GM19452 (cell line): ENCODE measurements around the gene SLC40A1.
A peak's percentile ranks its signal among the peaks of the same experiment; 100 is the strongest.

Source experiments
- ATAC-seq: cut with Tn5 transposase; IDR thresholded peaks from one replicate; pipeline ENCODE4 v1.9.1; 2021; ENCODE audit not compliant: unreplicated experiment

SLC40A1 gene, protein sequence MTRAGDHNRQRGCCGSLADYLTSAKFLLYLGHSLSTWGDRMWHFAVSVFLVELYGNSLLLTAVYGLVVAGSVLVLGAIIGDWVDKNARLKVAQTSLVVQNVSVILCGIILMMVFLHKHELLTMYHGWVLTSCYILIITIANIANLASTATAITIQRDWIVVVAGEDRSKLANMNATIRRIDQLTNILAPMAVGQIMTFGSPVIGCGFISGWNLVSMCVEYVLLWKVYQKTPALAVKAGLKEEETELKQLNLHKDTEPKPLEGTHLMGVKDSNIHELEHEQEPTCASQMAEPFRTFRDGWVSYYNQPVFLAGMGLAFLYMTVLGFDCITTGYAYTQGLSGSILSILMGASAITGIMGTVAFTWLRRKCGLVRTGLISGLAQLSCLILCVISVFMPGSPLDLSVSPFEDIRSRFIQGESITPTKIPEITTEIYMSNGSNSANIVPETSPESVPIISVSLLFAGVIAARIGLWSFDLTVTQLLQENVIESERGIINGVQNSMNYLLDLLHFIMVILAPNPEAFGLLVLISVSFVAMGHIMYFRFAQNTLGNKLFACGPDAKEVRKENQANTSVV

DNA sequence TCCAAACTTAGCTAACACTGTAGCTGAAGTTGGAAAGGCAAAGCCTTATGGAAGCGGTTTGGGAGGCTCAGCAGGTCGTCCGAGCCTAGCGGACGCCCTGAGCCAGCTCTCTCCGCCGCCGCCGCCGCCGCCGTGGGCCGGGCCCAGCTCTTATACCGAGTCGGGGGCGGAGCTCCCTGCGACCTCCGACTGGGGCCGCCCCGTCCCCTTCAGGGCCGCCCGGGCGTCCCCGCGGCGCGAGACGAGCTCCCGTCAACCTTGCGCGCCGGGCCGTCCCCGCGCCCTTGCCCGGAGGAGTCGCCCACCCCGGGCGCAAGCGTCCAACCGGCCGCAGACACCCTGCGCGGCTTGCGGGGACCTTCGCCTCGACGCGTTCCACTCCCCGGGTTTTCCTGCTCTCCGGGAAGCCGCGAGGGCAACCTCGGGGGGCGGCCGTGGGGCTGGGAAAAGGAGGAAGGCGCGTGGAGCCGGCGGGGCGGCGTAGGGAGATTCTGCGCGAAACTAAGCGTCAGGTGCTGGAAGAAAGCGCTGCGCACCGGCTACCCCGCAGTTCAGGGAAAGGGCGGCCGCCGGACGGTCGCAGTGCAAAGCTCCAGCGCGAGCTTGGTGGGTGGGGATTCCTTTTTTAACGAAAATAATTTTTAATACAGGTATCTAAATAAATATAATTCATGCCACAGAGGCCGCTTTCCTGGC is at the start of gene SLC40A1:
Gene SLC40A1 (minus strand): TSS at position 129 of the 696 bp plus-strand sequence. CDS start 326 bp downstream, outside the sequence.
- peak; percentile 63 for ATAC-seq

DNA sequence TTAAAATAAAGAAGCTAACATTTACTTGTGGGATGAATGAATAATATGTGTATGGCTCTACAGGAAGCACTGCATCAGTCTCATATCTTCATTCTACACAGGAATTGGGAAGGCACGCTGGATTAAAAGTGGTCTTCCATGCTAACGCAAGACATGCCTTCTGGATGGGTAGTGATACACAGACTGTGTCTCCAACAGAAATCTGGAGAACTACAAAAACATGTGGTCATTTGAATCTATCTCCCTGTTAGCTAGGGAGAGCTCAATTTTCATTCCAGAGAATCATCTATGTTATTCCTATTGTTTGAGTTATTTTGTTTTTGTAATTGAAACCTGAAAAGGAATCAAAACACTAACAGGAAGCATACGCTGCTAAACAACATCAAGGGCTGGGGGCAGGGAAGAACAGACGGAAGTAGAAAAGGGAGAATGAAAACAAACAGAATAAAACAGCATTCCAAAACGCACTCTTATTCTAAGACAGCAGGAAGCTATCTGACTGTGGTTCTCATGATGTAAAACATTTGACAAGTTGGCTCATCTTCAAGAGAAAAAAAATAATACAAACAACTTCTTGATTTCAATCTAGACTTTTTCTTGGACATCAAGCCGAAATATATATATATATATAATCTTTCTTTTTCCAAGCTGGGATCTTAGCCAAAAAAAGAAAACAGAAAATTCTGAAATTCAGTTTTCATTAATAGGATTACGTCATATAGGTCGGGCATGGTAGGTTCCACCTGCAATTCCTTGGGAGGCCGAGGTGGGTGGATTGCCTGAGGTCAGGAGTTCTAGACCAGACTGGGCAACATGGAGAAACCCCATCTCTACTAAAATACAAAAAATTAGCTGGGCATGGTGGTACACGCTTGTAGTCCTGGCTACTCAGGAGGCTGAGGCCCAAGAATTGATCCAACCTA is 49.2 kb upstream of the SLC40A1 start:
- ATAC-seq: no peak

DNA sequence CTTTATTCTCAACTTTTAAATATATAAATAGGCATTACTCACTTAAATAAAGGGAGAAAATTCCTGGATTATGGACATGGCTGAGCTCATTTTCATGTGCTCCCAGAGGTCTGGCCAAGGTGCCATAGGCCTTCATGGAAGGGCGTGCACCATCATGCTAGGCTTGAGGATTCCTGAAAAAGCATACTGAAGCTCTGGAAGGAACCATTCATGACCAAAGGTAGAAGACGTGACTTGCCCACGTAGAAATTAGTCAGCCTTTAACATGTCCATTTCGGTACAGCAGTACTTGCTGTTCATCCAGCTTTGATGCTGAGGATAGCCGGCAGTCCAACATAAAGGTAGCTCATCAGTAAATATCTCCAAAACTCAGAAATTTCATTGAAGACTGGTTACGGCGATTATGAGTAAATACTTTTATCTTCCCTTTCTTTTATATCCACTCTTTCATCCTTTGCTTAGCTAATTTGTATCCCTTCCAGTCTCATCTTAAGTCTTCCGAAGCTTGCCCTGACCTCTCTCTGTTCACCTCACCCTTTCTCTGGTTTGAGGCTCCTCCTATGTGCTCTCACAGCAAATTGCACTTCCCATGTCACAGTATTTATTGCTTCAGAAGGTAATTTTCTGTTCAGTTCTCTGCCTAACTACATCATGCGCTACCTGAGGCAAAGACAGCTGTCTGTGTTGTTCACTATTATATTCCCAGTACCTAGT is 48.4 kb upstream of the SLC40A1 start:
- ATAC-seq: no peak

DNA sequence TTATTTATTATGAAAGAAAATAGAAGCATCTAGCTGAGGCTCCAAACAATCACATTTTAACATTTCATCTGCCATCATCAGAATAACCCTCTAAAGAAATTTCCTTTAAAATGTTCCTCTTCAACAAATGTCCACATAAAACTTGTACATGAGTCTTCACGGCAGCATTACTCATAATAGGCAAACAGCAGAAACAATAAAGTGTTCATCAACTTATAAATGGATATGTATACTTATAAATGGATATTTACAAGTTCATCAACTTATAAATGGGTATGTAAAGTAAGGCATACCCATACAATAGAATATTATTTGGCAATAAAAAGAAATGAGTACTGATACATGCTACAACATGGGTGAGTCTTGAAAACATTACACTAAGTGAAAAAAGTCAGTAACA is 47.2 kb upstream of the SLC40A1 start:
- no peak for ATAC-seq

- no peak for ATAC-seq
Measured at GRCh38 chr2:189625636-189626035, 45.0 kb upstream of the SLC40A1 start.

DNA sequence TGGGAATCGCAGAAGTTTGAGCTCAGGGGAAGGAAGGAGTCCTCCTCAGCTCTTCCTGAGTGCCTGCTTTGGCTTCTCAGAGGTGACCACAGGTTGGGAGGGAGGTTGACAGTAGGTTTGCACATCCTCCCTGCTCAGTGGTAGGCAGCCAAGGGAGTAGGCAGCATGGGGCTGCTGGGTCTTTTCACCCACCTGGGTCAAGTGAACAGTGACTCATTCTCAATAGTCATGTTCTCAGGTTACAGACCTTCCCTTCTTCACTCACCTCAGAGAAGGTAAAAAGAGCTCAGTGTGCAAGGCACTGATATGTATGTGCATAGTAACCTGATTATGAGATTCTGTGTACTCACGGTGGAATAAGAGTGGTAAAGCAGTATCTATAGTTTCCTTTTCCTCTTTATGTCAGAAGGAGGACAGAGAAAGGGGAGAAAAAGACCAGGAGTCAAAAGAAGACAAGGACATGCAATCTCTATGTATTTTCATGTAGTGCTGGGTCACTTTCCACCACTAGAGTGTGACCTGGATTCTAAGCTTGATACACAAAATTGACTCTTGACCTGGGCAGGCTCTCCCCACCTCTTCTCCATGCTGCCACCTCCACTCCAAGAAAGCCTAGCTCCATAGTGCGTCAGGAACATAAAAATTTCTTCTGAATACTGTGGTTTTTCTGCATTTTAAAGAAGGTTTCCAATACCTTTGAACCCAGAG is 44.2 kb upstream of the SLC40A1 start:
- no peak for ATAC-seq

- no peak for ATAC-seq
Measured at GRCh38 chr2:189623049-189623448, 42.5 kb upstream of the SLC40A1 start.

GRCh38 chr2:189621781-189622180 is 41.2 kb upstream of the SLC40A1 start:
- ATAC-seq: no peak

- ATAC-seq: no peak
Measured at GRCh38 chr2:189618197-189618596, 37.6 kb upstream of the SLC40A1 start.

- no peak for ATAC-seq
Measured at GRCh38 chr2:189614585-189614984, 34.0 kb upstream of the SLC40A1 start.

GRCh38 chr2:189613650-189614420 is 33.2 kb upstream of the SLC40A1 start:
- no peak for ATAC-seq

GRCh38 chr2:189613077-189613636 is 32.6 kb upstream of the SLC40A1 start:
- no peak for ATAC-seq

GRCh38 chr2:189610700-189611099 is 30.1 kb upstream of the SLC40A1 start:
- no peak for ATAC-seq

- ATAC-seq: no peak
Measured at GRCh38 chr2:189609853-189610252, 29.3 kb upstream of the SLC40A1 start.

DNA sequence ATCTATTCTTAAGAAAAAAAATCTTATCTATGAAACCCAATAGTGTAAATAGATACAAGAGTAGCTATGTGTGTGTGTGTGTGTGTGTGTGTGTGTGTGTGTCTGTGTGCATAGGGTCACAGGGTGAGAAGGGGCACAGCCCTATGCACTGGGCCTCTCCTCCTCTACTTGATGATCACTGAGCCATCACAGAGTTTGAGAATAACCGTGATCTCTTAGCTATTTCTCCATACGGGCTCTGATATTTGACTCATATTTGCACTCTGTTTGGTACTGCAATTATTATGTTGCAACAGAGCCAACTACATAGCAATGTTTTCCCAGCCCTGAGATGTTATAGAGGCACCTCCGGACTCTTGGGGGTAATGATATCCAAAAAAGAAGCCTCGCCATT is 28.8 kb upstream of the SLC40A1 start:
- ATAC-seq: no peak

- ATAC-seq: no peak
Measured at GRCh38 chr2:189608795-189609422, 28.3 kb upstream of the SLC40A1 start.

GRCh38 chr2:189608170-189608569 is 27.6 kb upstream of the SLC40A1 start:
- ATAC-seq: no peak

- no peak for ATAC-seq
Measured at GRCh38 chr2:189602233-189602632, 21.6 kb upstream of the SLC40A1 start.
